ENCODE results near the gene COL26A1.
"Not testable (repeated sequence)": the region's sequence is repeated elsewhere in the genome, so short reads cannot be mapped to it uniquely, and the experiment has no call there.

The COL26A1 gene

GRCh38 chr7:101362334-101363195, at the start of gene COL26A1:
TSS of gene COL26A1 (plus strand) at chr7:101362875. CDS start at chr7:101363033, 158 bp downstream.
- peak; percentile 24 for DNase-seq

GRCh38 chr7:101315336-101315735, 47.3 kb upstream of the COL26A1 start:
- DNase-seq, result peak; percentile 57

GRCh38 chr7:101319401-101319800, 43.3 kb upstream of the COL26A1 start:
- DNase-seq, result no peak

- peak; percentile 84 for DNase-seq
Observed at GRCh38 chr7:101321491-101322401, 40.9 kb upstream of the COL26A1 start, which contains the start of gene IFT22. TSS of gene IFT22 (minus strand) at chr7:101321812. CDS start at chr7:101321709, 103 bp downstream.

GRCh38 chr7:101328159-101328558, 34.5 kb upstream of the COL26A1 start:
- no peak for DNase-seq

- no peak for DNase-seq
Observed at GRCh38 chr7:101330011-101330484, 32.6 kb upstream of the COL26A1 start.

- no peak for DNase-seq
Observed at GRCh38 chr7:101332026-101332425, 30.6 kb upstream of the COL26A1 start.

- no peak for DNase-seq
Observed at GRCh38 chr7:101333912-101334311, 28.8 kb upstream of the COL26A1 start.

- DNase-seq, result no peak
Observed at GRCh38 chr7:101340379-101340778, 22.3 kb upstream of the COL26A1 start.

GRCh38 chr7:101342892-101343291, 19.8 kb upstream of the COL26A1 start:
- DNase-seq, result no peak

- DNase-seq, result no peak
Observed at GRCh38 chr7:101347477-101347876, 15.2 kb upstream of the COL26A1 start.

- not testable (repeated sequence) for DNase-seq
Observed at GRCh38 chr7:101348456-101349067, 14.1 kb upstream of the COL26A1 start.

GRCh38 chr7:101349300-101349699, 13.4 kb upstream of the COL26A1 start:
- DNase-seq, result not testable (repeated sequence)

GRCh38 chr7:101352920-101353308, 9.8 kb upstream of the COL26A1 start:
- DNase-seq, result no peak

GRCh38 chr7:101357433-101357832, 5.2 kb upstream of the COL26A1 start:
- DNase-seq, result no peak

- DNase-seq, result peak; percentile 11
Observed at GRCh38 chr7:101363196-101363733, 590 bp downstream of the COL26A1 start.

GRCh38 chr7:101363734-101364374, 1.2 kb downstream of the COL26A1 start:
- peak; percentile 72 for DNase-seq

GRCh38 chr7:101365956-101366355, 3.3 kb downstream of the COL26A1 start:
- DNase-seq, result no peak

- no peak for DNase-seq
Observed at GRCh38 chr7:101367676-101368075, 5.0 kb downstream of the COL26A1 start.

GRCh38 chr7:101368422-101369165, 5.9 kb downstream of the COL26A1 start:
- DNase-seq, result no peak

- no peak for DNase-seq
Observed at GRCh38 chr7:101370836-101371235, 8.2 kb downstream of the COL26A1 start.
